Skeletal muscle tissue (tissue), 4 donors: ENCODE results near the gene FANCG. TPM values are rescaled to one million over a fixed set of nuclear protein-coding genes. Genes with fewer than 3 reads are reported as not detected.

Source experiments
- H3K27ac ChIP-seq: one replicate; pipeline ENCODE4 v1.7.0; 2013; ENCODE audit warnings: mild to moderate bottlenecking, low read depth, low read length, inconsistent platforms
- H3K27me3 ChIP-seq, 3 donors: one replicate each; pipeline ENCODE4 v1.7.0; 2013; ENCODE audit warnings: low read length in 3 of 3; ENCODE audit not compliant: control insufficient read depth in 3 of 3, insufficient read depth in 3 of 3
- H3K36me3 ChIP-seq, 3 donors: one replicate each; pipeline ENCODE4 v1.7.0; 2013; ENCODE audit warnings: low read length in 3 of 3; ENCODE audit not compliant: control insufficient read depth in 3 of 3, insufficient read depth in 3 of 3
- H3K4me1 ChIP-seq, 3 donors: one replicate each; pipeline ENCODE4 v1.7.0; 2013; ENCODE audit warnings: low read length in 3 of 3, mild to moderate bottlenecking in 3 of 3; ENCODE audit not compliant: control insufficient read depth in 3 of 3, insufficient read depth in 3 of 3
- H3K4me3 ChIP-seq, 3 donors: one replicate each; pipeline ENCODE4 v1.7.0; 2013; ENCODE audit warnings: low read length in 3 of 3
- H3K9ac ChIP-seq, 3 donors: one replicate each; pipeline ENCODE4 v1.7.0; 2013; ENCODE audit warnings: low read length in 3 of 3, mild to moderate bottlenecking in 3 of 3, moderate library complexity in 2 of 3, low read depth in 1 of 3
- H3K9me3 ChIP-seq, 3 donors: one replicate each; pipeline ENCODE4 v1.7.0; 2013; ENCODE audit warnings: low read length in 3 of 3; ENCODE audit not compliant: control insufficient read depth in 3 of 3
- total RNA-seq: library from RNA; depleted of rRNA; stranded (reverse); fragments of >200 nt; gene quantifications from one replicate; pipeline ENCODE4 v1.2.3, GENCODE V29; 2014
- donor health status: Osteomylitis.

The FANCG gene
- 14.6 TPM for total RNA-seq

- Histone ChIP-seq H3K9ac (peak within 1 kb of the TSS; percentile 59 to 87 (median 81)), H3K36me3 (peaks cover 1 to 8% (median 2%) of the 10 kb centered on the region in 3 donors), H3K4me1 (peaks cover 17 to 25% (median 19%) of the 10 kb centered on the region in 3 donors), H3K9me3 (no peaks in the 10 kb centered on the region), H3K4me3 (peak within 1 kb of the TSS; percentile 86 to 94 (median 94)), H3K27me3 (no peaks in the 10 kb centered on the region), H3K27ac (peak within 1 kb of the TSS; percentile 62)
These were observed at the start of gene FANCG for GRCh38 chr9:35079426-35080341. Gene FANCG (minus strand): TSS chr9:35079942. CDS start chr9:35079524, 418 bp downstream.

- no peaks in the 10 kb centered on the region for H3K9me3 ChIP-seq
- peak overlapping the region; percentile 38 to 85 (median 76) for H3K9ac ChIP-seq
- no peaks in the 10 kb centered on the region for H3K36me3 ChIP-seq
- H3K4me1 ChIP-seq, result peaks cover 27 to 42% (median 35%) of the 10 kb centered on the region in 3 donors
- peak overlapping the region; percentile 86 for H3K27ac ChIP-seq
- peak overlapping the region; percentile 89 to 96 (median 95) for H3K4me3 ChIP-seq
- H3K27me3 ChIP-seq, result no peaks in the 10 kb centered on the region
These were observed 37.3 kb upstream of the FANCG start for GRCh38 chr9:35116898-35117551.

GRCh38 chr9:35116539-35116897, 36.8 kb upstream of the FANCG start:
- H3K4me1 ChIP-seq, result peaks cover 31 to 46% (median 39%) of the 10 kb centered on the region in 3 donors
- peak overlapping the region; percentile 34 to 85 (median 76) for H3K9ac ChIP-seq
- H3K4me3 ChIP-seq, result peak overlapping the region; percentile 89 to 96 (median 95)
- peak overlapping the region; percentile 86 for H3K27ac ChIP-seq
- no peaks in the 10 kb centered on the region for H3K36me3 ChIP-seq
- H3K9me3 ChIP-seq, result no peaks in the 10 kb centered on the region
- H3K27me3 ChIP-seq, result no peaks in the 10 kb centered on the region

GRCh38 chr9:35115680-35116538, 36.2 kb upstream of the FANCG start, which contains the start of gene ATOSB:
Gene ATOSB (minus strand): TSS chr9:35115862. CDS start chr9:35108274, 7,588 bp downstream.
- peak within 1 kb of the TSS; percentile 86 for H3K27ac ChIP-seq
- peak within 1 kb of the TSS; percentile 89 to 96 (median 95) for H3K4me3 ChIP-seq
- peak within 1 kb of the TSS; percentile 76 to 85 (median 84) for H3K9ac ChIP-seq
- H3K9me3 ChIP-seq, result no peaks in the 10 kb centered on the region
- H3K36me3 ChIP-seq, result peaks cover 0 to 2% (median 0%) of the 10 kb centered on the region in 3 donors
- H3K27me3 ChIP-seq, result no peaks in the 10 kb centered on the region
- H3K4me1 ChIP-seq, result peaks cover 34 to 49% (median 42%) of the 10 kb centered on the region in 3 donors

- H3K36me3 ChIP-seq, result peaks cover 0 to 2% (median 0%) of the 10 kb centered on the region in 3 donors
- H3K4me3 ChIP-seq, result peak overlapping the region; percentile 89 to 96 (median 95)
- H3K27ac ChIP-seq, result peak overlapping the region; percentile 86
- H3K9ac ChIP-seq, result peak overlapping the region; percentile 76 to 85 (median 84)
- no peaks in the 10 kb centered on the region for H3K9me3 ChIP-seq
- peaks cover 43 to 58% (median 50%) of the 10 kb centered on the region in 3 donors for H3K4me1 ChIP-seq
- no peaks in the 10 kb centered on the region for H3K27me3 ChIP-seq
These were observed 35.3 kb upstream of the FANCG start for GRCh38 chr9:35114840-35115628.

GRCh38 chr9:35114113-35114839, 34.5 kb upstream of the FANCG start:
- Histone ChIP-seq H3K9ac (peak overlapping the region; percentile 76 to 85 (median 84)), H3K27ac (peak overlapping the region; percentile 86), H3K4me3 (peak overlapping the region; percentile 89 to 96 (median 95)), H3K9me3 (no peaks in the 10 kb centered on the region), H3K4me1 (peaks cover 44 to 65% (median 52%) of the 10 kb centered on the region in 3 donors), H3K27me3 (no peaks in the 10 kb centered on the region), H3K36me3 (peaks cover 0 to 2% (median 0%) of the 10 kb centered on the region in 3 donors)

- H3K9ac ChIP-seq, result peak overlapping the region; percentile 19 to 65 (median 24)
- H3K36me3 ChIP-seq, result peaks cover 4 to 10% (median 6%) of the 10 kb centered on the region in 3 donors
- peaks cover 44 to 65% (median 52%) of the 10 kb centered on the region in 3 donors for H3K4me1 ChIP-seq
- peak overlapping the region; percentile 78 for H3K27ac ChIP-seq
- no peaks in the 10 kb centered on the region for H3K27me3 ChIP-seq
- no peak overlapping the region for H3K4me3 ChIP-seq
- no peaks in the 10 kb centered on the region for H3K9me3 ChIP-seq
These were observed 32.7 kb upstream of the FANCG start for GRCh38 chr9:35112257-35113020.
